Measurements from ENCODE around the gene TMEM119. TPM values are rescaled to one million over a fixed set of nuclear protein-coding genes. Genes with fewer than 3 reads are reported as not detected.
"Not testable (repeated sequence)": the region's sequence is repeated elsewhere in the genome, so short reads cannot be mapped to it uniquely, and the experiment has no call there.

The TMEM119 gene
- total RNA-seq, 1 donor from 2014 or later: 0.54 TPM

GRCh38 chr12:108592033-108592909 lies 5.6 kb downstream of the TMEM119 start:
- DNase-seq: no peak
- intact Hi-C loops (cut with DNase I): no loop called here
- no peak for ATAC-seq (ENCODE audit: poor library complexity)

GRCh38 chr12:108591267-108591980 lies 6.5 kb downstream of the TMEM119 start:
- no peak for DNase-seq
- intact Hi-C loops (cut with DNase I): no loop called here
- ATAC-seq (ENCODE audit: poor library complexity): no peak

GRCh38 chr12:108590463-108590862 lies 7.4 kb downstream of the TMEM119 start:
- DNase-seq; intact Hi-C loops (cut with DNase I); ATAC-seq (ENCODE audit: poor library complexity): not testable (repeated sequence)

- intact Hi-C loops (cut with DNase I): no loop called here
- no peak for ATAC-seq (ENCODE audit: poor library complexity)
- DNase-seq: no peak
Measured at GRCh38 chr12:108589840-108590229, 8.0 kb downstream of the TMEM119 start.

- DNase-seq: peak; percentile 27
- ATAC-seq (ENCODE audit: poor library complexity): peak; percentile 37
- intact Hi-C loops (cut with DNase I): no loop called here
Measured at GRCh38 chr12:108589028-108589839, 8.7 kb downstream of the TMEM119 start.

- ATAC-seq (ENCODE audit: poor library complexity): no peak
- peak; percentile 42 for DNase-seq
Measured at GRCh38 chr12:108587826-108588225, 10.1 kb downstream of the TMEM119 start.

GRCh38 chr12:108586306-108586705 lies 11.6 kb downstream of the TMEM119 start:
- no peak for ATAC-seq (ENCODE audit: poor library complexity)
- intact Hi-C loops (cut with DNase I): no loop called here
- DNase-seq: no peak

More at GRCh38 chr12:108587826-108588225, 10.1 kb downstream of the TMEM119 start:
- intact Hi-C loops (cut with DNase I): no loop called here

- intact Hi-C loops (cut with DNase I): no loop called here
- ATAC-seq (ENCODE audit: poor library complexity): no peak
Measured at GRCh38 chr12:108585864-108586263, 12.0 kb downstream of the TMEM119 start.

GRCh38 chr12:108584456-108585065 lies 13.3 kb downstream of the TMEM119 start:
- intact Hi-C loops (cut with DNase I): no loop called here
- DNase-seq (no peak), ATAC-seq (ENCODE audit: poor library complexity) (no peak)

More at GRCh38 chr12:108585864-108586263, 12.0 kb downstream of the TMEM119 start:
- DNase-seq: no peak

- DNase-seq (no peak), ATAC-seq (ENCODE audit: poor library complexity) (no peak)
- intact Hi-C loops (cut with DNase I): no loop called here
Measured at GRCh38 chr12:108583991-108584390, 13.9 kb downstream of the TMEM119 start.

GRCh38 chr12:108582978-108583770 lies 14.7 kb downstream of the TMEM119 start:
- no peak for ATAC-seq (ENCODE audit: poor library complexity)
- no peak for DNase-seq
- intact Hi-C loops (cut with DNase I): no loop called here

GRCh38 chr12:108582509-108582908 lies 15.4 kb downstream of the TMEM119 start:
- DNase-seq (no peak), ATAC-seq (ENCODE audit: poor library complexity) (no peak)
- intact Hi-C loops (cut with DNase I): no loop called here

GRCh38 chr12:108581311-108582227 lies 16.3 kb downstream of the TMEM119 start:
- no peak for DNase-seq

GRCh38 chr12:108580531-108580930 lies 17.4 kb downstream of the TMEM119 start:
- DNase-seq (no peak), ATAC-seq (ENCODE audit: poor library complexity) (peak; percentile 18)
- intact Hi-C loops (cut with DNase I): no loop called here

More at GRCh38 chr12:108581311-108582227, 16.3 kb downstream of the TMEM119 start:
- ATAC-seq (ENCODE audit: poor library complexity): no peak
- intact Hi-C loops (cut with DNase I): no loop called here

- no peak for ATAC-seq (ENCODE audit: poor library complexity)
- intact Hi-C loops (cut with DNase I): no loop called here
- no peak for DNase-seq
Measured at GRCh38 chr12:108578813-108579212, 19.1 kb downstream of the TMEM119 start.

GRCh38 chr12:108578264-108578663 lies 19.6 kb downstream of the TMEM119 start:
- ATAC-seq (ENCODE audit: poor library complexity): no peak
- DNase-seq: no peak
- intact Hi-C loops (cut with DNase I): no loop called here

- intact Hi-C loops (cut with DNase I): no loop called here
- DNase-seq (no peak), ATAC-seq (ENCODE audit: poor library complexity) (no peak)
Measured at GRCh38 chr12:108577458-108577857, 20.4 kb downstream of the TMEM119 start.
